ENCODE results near the gene EFEMP2. TPM values are rescaled to one million over a fixed set of nuclear protein-coding genes. Genes with fewer than 3 reads are reported as not detected.

EFEMP2 gene
- total RNA-seq, 5 donors from 2014 or later (not counting 1 experiment from before 2014, with no cell fraction given), result 7.0 to 14.1 (median 10.2) TPM

GRCh38 chr11:65829459-65829858 lies 43.1 kb downstream of the EFEMP2 start:
- no peaks in the 10 kb centered on the region for H3K9me3 ChIP-seq
- ChIA-PET CTCF (interaction anchor here in 1 of 2 donors (0.5 to 0.6 kb wide), 2 partner anchors 19 to 55 kb away, joined by 3 to 4 read pairs; no protein-coding TSS in a partner anchor), POLR2A (interaction anchor here (0.7 kb wide), 2 partner anchors 17 to 568 kb away, joined by 3 to 9 read pairs; no protein-coding TSS in a partner anchor)
- H3K4me3 Mint-ChIP-seq, result no peak overlapping the region
- ATAC-seq (replicated peaks in 1 of 4) (no peak), DNase-seq (no peak)
- peaks cover 8 to 16% (median 9%) of the 10 kb centered on the region in 3 donors for H3K4me1 Mint-ChIP-seq
- H3K27me3 ChIP-seq (replicated peaks in 1 of 2; ENCODE audit: control insufficient read depth in 2 of 2, extremely low read depth in 1 of 2, insufficient read depth in 2 of 2, low read length in 1 of 2), result no peaks in the 10 kb centered on the region
- WGBS (ENCODE audit: insufficient coverage), result 79% methylated on average over 2 of the region's 4 CpGs
- no peaks in the 10 kb centered on the region for H3K27me3 Mint-ChIP-seq
- H3K36me3 Mint-ChIP-seq, result no peaks in the 10 kb centered on the region
- H3K4me3 ChIP-seq (ENCODE audit: control insufficient read depth in 1 of 2, extremely low read depth in 1 of 2, low read length in 1 of 2), result no peak overlapping the region
- H3K36me3 ChIP-seq (ENCODE audit: control insufficient read depth in 2 of 2, extremely low read depth in 1 of 2, insufficient read depth in 1 of 2, low read length in 1 of 2), result no peaks in the 10 kb centered on the region
- H3K9me3 Mint-ChIP-seq, result no peaks in the 10 kb centered on the region
- H3K27ac ChIP-seq (ENCODE audit: low read length), result no peak overlapping the region
- peaks cover 5 to 20% of the 10 kb centered on the region in 2 experiments for H3K4me1 ChIP-seq (ENCODE audit: control insufficient read depth in 1 of 2, extremely low read depth in 1 of 2, insufficient read depth in 2 of 2, low read length in 2 of 2)
- H3K27ac Mint-ChIP-seq, result no peak overlapping the region

- no peak for ATAC-seq (replicated peaks in 1 of 4)
- H3K4me3 ChIP-seq (ENCODE audit: control insufficient read depth in 1 of 2, extremely low read depth in 1 of 2, low read length in 1 of 2), result no peak overlapping the region
- POLR2A ChIA-PET, result interaction anchor here (0.5 to 0.7 kb wide), 2 partner anchors 44 to 454 kb away, joined by 3 read pairs; no protein-coding TSS in a partner anchor
- H3K4me3 Mint-ChIP-seq, result no peak overlapping the region
- no peak for DNase-seq
- no peaks in the 10 kb centered on the region for H3K4me1 ChIP-seq (ENCODE audit: control insufficient read depth in 1 of 2, extremely low read depth in 1 of 2, insufficient read depth in 2 of 2, low read length in 2 of 2)
- H3K36me3 Mint-ChIP-seq, result no peaks in the 10 kb centered on the region
- H3K9me3 Mint-ChIP-seq, result no peaks in the 10 kb centered on the region
- no peaks in the 10 kb centered on the region for H3K9me3 ChIP-seq
- H3K27ac Mint-ChIP-seq, result no peak overlapping the region
- peaks cover 0 to 5% of the 10 kb centered on the region in 2 experiments for H3K27me3 ChIP-seq (replicated peaks in 1 of 2; ENCODE audit: control insufficient read depth in 2 of 2, extremely low read depth in 1 of 2, insufficient read depth in 2 of 2, low read length in 1 of 2)
- H3K36me3 ChIP-seq (ENCODE audit: control insufficient read depth in 2 of 2, extremely low read depth in 1 of 2, insufficient read depth in 1 of 2, low read length in 1 of 2), result no peaks in the 10 kb centered on the region
- peaks cover 2 to 8% (median 3%) of the 10 kb centered on the region in 3 donors for H3K4me1 Mint-ChIP-seq
- H3K27me3 Mint-ChIP-seq, result no peaks in the 10 kb centered on the region
- CTCF ChIA-PET, result interaction anchor here (0.6 to 1.1 kb wide), 4 partner anchors 10 to 61 kb away, joined by 3 read pairs; partner anchors contain the start of gene FIBP (in 1 of the 2)
- H3K27ac ChIP-seq (ENCODE audit: low read length), result no peak overlapping the region
- WGBS (ENCODE audit: insufficient coverage), result 92% methylated on average over 2 of the region's 8 CpGs
Observed at GRCh38 chr11:65826984-65827735, 45.4 kb downstream of the EFEMP2 start.

GRCh38 chr11:65822776-65823528 lies 49.6 kb downstream of the EFEMP2 start:
- ChIA-PET POLR2A (interaction anchor here in 1 of 2 donors (0.7 kb wide), 1 partner anchor 564 kb away, joined by 4 read pairs; no protein-coding TSS in a partner anchor), CTCF (interaction anchor here (0.5 to 1.0 kb wide), 3 partner anchors 63 to 297 kb away, joined by 3 to 4 read pairs (median 3); no protein-coding TSS in a partner anchor)
- Mint-ChIP-seq H3K36me3 (no peaks in the 10 kb centered on the region), H3K9me3 (no peaks in the 10 kb centered on the region), H3K27me3 (no peaks in the 10 kb centered on the region), H3K4me1 (peaks cover 0 to 3% (median 3%) of the 10 kb centered on the region in 3 donors), H3K27ac (no peak overlapping the region), H3K4me3 (no peak overlapping the region)
- ATAC-seq (replicated peaks in 1 of 4) (no peak), DNase-seq (no peak)
- WGBS (ENCODE audit: insufficient coverage), result 69% methylated on average over 8 of the region's 15 CpGs
- Histone ChIP-seq H3K27me3 (replicated peaks in 1 of 2; ENCODE audit: control insufficient read depth in 2 of 2, extremely low read depth in 1 of 2, insufficient read depth in 2 of 2, low read length in 1 of 2) (peaks cover 0 to 9% of the 10 kb centered on the region in 2 experiments), H3K4me3 (ENCODE audit: control insufficient read depth in 1 of 2, extremely low read depth in 1 of 2, low read length in 1 of 2) (no peak overlapping the region), H3K4me1 (ENCODE audit: control insufficient read depth in 1 of 2, extremely low read depth in 1 of 2, insufficient read depth in 2 of 2, low read length in 2 of 2) (peaks cover 0 to 4% of the 10 kb centered on the region in 2 experiments), H3K9me3 (no peaks in the 10 kb centered on the region), H3K27ac (ENCODE audit: low read length) (no peak overlapping the region), H3K36me3 (ENCODE audit: control insufficient read depth in 2 of 2, extremely low read depth in 1 of 2, insufficient read depth in 1 of 2, low read length in 1 of 2) (no peaks in the 10 kb centered on the region)

- POLR2A ChIA-PET, result no interaction called here
- Histone ChIP-seq H3K9me3 (no peaks in the 10 kb centered on the region), H3K36me3 (ENCODE audit: control insufficient read depth in 2 of 2, extremely low read depth in 1 of 2, insufficient read depth in 1 of 2, low read length in 1 of 2) (no peaks in the 10 kb centered on the region), H3K27ac (ENCODE audit: low read length) (no peak overlapping the region), H3K27me3 (replicated peaks in 1 of 2; ENCODE audit: control insufficient read depth in 2 of 2, extremely low read depth in 1 of 2, insufficient read depth in 2 of 2, low read length in 1 of 2) (peaks cover 0 to 9% of the 10 kb centered on the region in 2 experiments), H3K4me1 (ENCODE audit: control insufficient read depth in 1 of 2, extremely low read depth in 1 of 2, insufficient read depth in 2 of 2, low read length in 2 of 2) (peaks cover 2 to 15% of the 10 kb centered on the region in 2 experiments), H3K4me3 (ENCODE audit: control insufficient read depth in 1 of 2, extremely low read depth in 1 of 2, low read length in 1 of 2) (no peak overlapping the region)
- Mint-ChIP-seq H3K36me3 (no peaks in the 10 kb centered on the region), H3K27me3 (no peaks in the 10 kb centered on the region), H3K4me1 (peaks cover 12 to 17% (median 16%) of the 10 kb centered on the region in 3 donors), H3K9me3 (no peaks in the 10 kb centered on the region), H3K4me3 (no peak overlapping the region), H3K27ac (no peak overlapping the region)
- ATAC-seq (replicated peaks in 1 of 4) (no peak), DNase-seq (no peak)
- CTCF ChIA-PET, result no interaction called here
- WGBS (ENCODE audit: insufficient coverage), result 82% methylated on average over 8 of the region's 8 CpGs
Observed at GRCh38 chr11:65821107-65821506, 51.5 kb downstream of the EFEMP2 start.

- H3K27ac Mint-ChIP-seq, result peak overlapping the region; percentile 66 to 72
- DNase-seq (peak; percentile 68 to 97 (median 89)), ATAC-seq (replicated peaks in 1 of 4) (peak; percentile 93 to 99 (median 96))
- no peaks in the 10 kb centered on the region for H3K27me3 Mint-ChIP-seq
- Histone ChIP-seq H3K27ac (ENCODE audit: low read length) (peak overlapping the region; percentile 51), H3K36me3 (ENCODE audit: control insufficient read depth in 2 of 2, extremely low read depth in 1 of 2, insufficient read depth in 1 of 2, low read length in 1 of 2) (no peaks in the 10 kb centered on the region), H3K27me3 (replicated peaks in 1 of 2; ENCODE audit: control insufficient read depth in 2 of 2, extremely low read depth in 1 of 2, insufficient read depth in 2 of 2, low read length in 1 of 2) (peaks cover 0 to 8% of the 10 kb centered on the region in 2 experiments), H3K4me3 (ENCODE audit: control insufficient read depth in 1 of 2, extremely low read depth in 1 of 2, low read length in 1 of 2) (peak overlapping the region; percentile 46 to 71), H3K4me1 (ENCODE audit: control insufficient read depth in 1 of 2, extremely low read depth in 1 of 2, insufficient read depth in 2 of 2, low read length in 2 of 2) (peaks cover 2 to 15% of the 10 kb centered on the region in 2 experiments), H3K9me3 (no peaks in the 10 kb centered on the region)
- H3K9me3 Mint-ChIP-seq, result no peaks in the 10 kb centered on the region
- H3K4me1 Mint-ChIP-seq, result peaks cover 12 to 17% (median 16%) of the 10 kb centered on the region in 3 donors
- peak overlapping the region; percentile 72 to 82 (median 81) for H3K4me3 Mint-ChIP-seq
- ChIA-PET CTCF (interaction anchor here (0.6 to 3.0 kb wide), 23 partner anchors 9 to 707 kb away, joined by 3 to 20 read pairs (median 5); partner anchors contain the start of genes AP5B1 (in 1 of the 2), FIBP (in 1 of the 2), KAT5 (in 1 of the 2) and RNASEH2C (in 1 of the 2)), POLR2A (no interaction called here)
- H3K36me3 Mint-ChIP-seq, result no peaks in the 10 kb centered on the region
- WGBS (ENCODE audit: insufficient coverage), result 4% methylated on average over 70 of the region's 74 CpGs
Observed at GRCh38 chr11:65817835-65818680, 54.5 kb downstream of the EFEMP2 start.
